Psoas muscle (tissue), 8 donors: ENCODE measurements around the gene SESN3. TPM values are rescaled to one million over a fixed set of nuclear protein-coding genes. Genes with fewer than 3 reads are reported as not detected.
A peak's percentile ranks its signal among the peaks of the same experiment; 100 is the strongest.

Source experiments
- ATAC-seq, 4 donors: fragments of 200-7000 bp; cut with Tn5 transposase; one replicate each; pipeline ENCODE4 v1.9.1; 2020; ENCODE audit warnings: moderate library complexity in 3 of 4, mild to moderate bottlenecking in 2 of 4
- DNase-seq, 2 donors: peaks; one replicate each; pipeline ENCODE4 v3.0.0-alpha.2; 2020
- H3K27ac ChIP-seq: fragments of 200-600 bp; one replicate; pipeline ENCODE4 v1.8.0; 2022
- H3K27me3 ChIP-seq, 3 donors: fragments of 200-600 bp in 1 of 3; one replicate each; pipeline versions ENCODE4 v1.6.1 to v1.8.0; 2013 to 2022; ENCODE audit warnings: low read length in 2 of 3, mild to moderate bottlenecking in 2 of 3, moderate library complexity in 1 of 3; ENCODE audit not compliant: insufficient read depth in 3 of 3
- H3K36me3 ChIP-seq, 2 donors: fragments of 200-600 bp in 1 of 2; one replicate each; pipeline versions ENCODE4 v1.6.1 to v1.8.0; 2013 to 2022; ENCODE audit warnings: low read depth in 1 of 2, mild to moderate bottlenecking in 1 of 2, moderate library complexity in 1 of 2; ENCODE audit not compliant: insufficient read depth in 1 of 2
- H3K4me1 ChIP-seq: fragments of 200-600 bp; one replicate; pipeline ENCODE4 v1.8.0; 2022
- H3K4me3 ChIP-seq: fragments of 200-600 bp; one replicate; pipeline ENCODE4 v1.8.0; 2022; ENCODE audit warnings: mild to moderate bottlenecking
- H3K9me3 ChIP-seq: fragments of 200-600 bp; one replicate; pipeline ENCODE4 v1.8.0; 2022
- CTCF ChIP-seq: fragments of 200-600 bp; IDR thresholded peaks from one replicate; pipeline ENCODE4 v1.8.0; 2022; ENCODE audit warnings: antibody characterized with exemption
- WGBS, 3 donors: extraction: QIAGEN DNeasy Blood & Tissue Kit; methylation state at CpG; one replicate each; pipeline versions ENCODE4 v1.1.6 to v1.1.7; 2013; 5-methylcytosine and 5-hydroxymethylcytosine counted together
- intact Hi-C, 2 donors: fragments of 100-400 bp; cut with DNase I; formaldehyde crosslinking; loops; one replicate each; pipeline versions ENCODE4 v1.11.0 to v1.14.2; 2022
- polyA plus RNA-seq, 3 donors: library from polyadenylated mRNA; stranded (reverse); fragments of 200-250 nt; gene quantifications; one replicate each; pipeline ENCODE4 v1.2.3, GENCODE V29; 2013
- total RNA-seq, 4 donors: library from RNA; stranded (reverse); fragmentation: NEBNext Ultra II Directional in 2 of 4; extraction: Animal tissue kit (Norgen Biotek cat#: 25700) in 2 of 4; gene quantifications; one replicate each; pipeline versions ENCODE4 v1.2.1 to v1.2.4, GENCODE V29; 2021 to 2023
- donor health status: healthy with polysubstance abuse.
- donor health status: DM: no; HTN: no; CAD: no; lungs with moderate emphysema.
- donor health status: Bipolar disorder and iron deficiency.
- donor health status: healthy.
- donor health status: DM: yes; HTN: yes; CAD: no.
- donor health status: DM: no; HTN: no; CAD: no.
- donor health status: DM: no; HTN: no; CAD: no.
- donor health status: DM: yes; HTN: yes; CAD: no.

The SESN3 gene
- total and polyA plus RNA-seq, 7 donors, result 0.92 to 94.6 (median 5.3) TPM

- intact Hi-C loops, result no loop called here
- Histone ChIP-seq H3K27ac (peak overlapping the region; percentile 34), H3K9me3 (no peaks in the 10 kb centered on the region), H3K36me3 (peaks cover 4 to 21% of the 10 kb centered on the region in 2 donors), H3K4me1 (peaks cover 7% of the 10 kb centered on the region), H3K27me3 (no peaks in the 10 kb centered on the region), H3K4me3 (no peak overlapping the region)
- DNase-seq (peak in 1 of 2 donors; percentile 29), ATAC-seq (peak; percentile 50 to 67 (median 64))
- WGBS, 3 donors, result 42 to 53% (median 46%) methylated on average over 5 of the region's 5 CpGs
- TF ChIP-seq CTCF, result no peak
These were observed 96.5 kb downstream of the SESN3 start for GRCh38 chr11:95134491-95134890.

- DNase-seq, result no peak
- no peak for TF ChIP-seq CTCF
- WGBS, 3 donors, result 18 to 30% (median 27%) methylated on average over 2 of the region's 2 CpGs
- Histone ChIP-seq H3K4me1 (peaks cover 7% of the 10 kb centered on the region), H3K27ac (no peak overlapping the region), H3K9me3 (no peaks in the 10 kb centered on the region), H3K4me3 (no peak overlapping the region), H3K27me3 (no peaks in the 10 kb centered on the region), H3K36me3 (peaks cover 4 to 36% of the 10 kb centered on the region in 2 donors)
- intact Hi-C loops, result no loop called here
- ATAC-seq, result peak in 3 of 4 donors; percentile 74 to 79 (median 77)
These were observed 98.0 kb downstream of the SESN3 start for GRCh38 chr11:95132956-95133355.

GRCh38 chr11:95128602-95129001, 102.4 kb downstream of the SESN3 start:
- TF ChIP-seq CTCF, result no peak
- WGBS, 3 donors, result 78 to 87% (median 78%) methylated on average over 3 of the region's 3 CpGs
- intact Hi-C loops, result no loop called here
- Histone ChIP-seq H3K4me1 (no peaks in the 10 kb centered on the region), H3K9me3 (no peaks in the 10 kb centered on the region), H3K27ac (no peak overlapping the region), H3K4me3 (no peak overlapping the region), H3K36me3 (peaks cover 4 to 36% of the 10 kb centered on the region in 2 donors), H3K27me3 (no peaks in the 10 kb centered on the region)
- DNase-seq, result no peak
- ATAC-seq, result no peak

- intact Hi-C loops, result no loop called here
- Histone ChIP-seq H3K27me3 (no peaks in the 10 kb centered on the region), H3K4me3 (no peak overlapping the region), H3K4me1 (peaks cover 29% of the 10 kb centered on the region), H3K9me3 (no peaks in the 10 kb centered on the region), H3K36me3 (peaks cover 0 to 5% of the 10 kb centered on the region in 2 donors), H3K27ac (no peak overlapping the region)
- DNase-seq, result no peak
- ATAC-seq, result no peak
- TF ChIP-seq CTCF, result no peak
- 54 to 59% (median 55%) methylated on average over 3 of the region's 3 CpGs for WGBS, 3 donors
These were observed 107.4 kb downstream of the SESN3 start for GRCh38 chr11:95123556-95123955.

- intact Hi-C loops, result no loop called here
- H3K4me3 ChIP-seq, result no peak overlapping the region
- no peaks in the 10 kb centered on the region for H3K36me3 ChIP-seq
- no peak overlapping the region for H3K27ac ChIP-seq
- WGBS, 3 donors, result 60 to 78% (median 65%) methylated on average over 1 of the region's 1 CpG
- H3K9me3 ChIP-seq, result no peaks in the 10 kb centered on the region
- TF ChIP-seq CTCF, result no peak
- DNase-seq (no peak), ATAC-seq (no peak)
- no peaks in the 10 kb centered on the region for H3K27me3 ChIP-seq
- peaks cover 29% of the 10 kb centered on the region for H3K4me1 ChIP-seq
These were observed 109.3 kb downstream of the SESN3 start for GRCh38 chr11:95121698-95122097.
